ENCODE data around the gene MAP3K4. TPM values are rescaled to one million over a fixed set of nuclear protein-coding genes. Genes with fewer than 3 reads are reported as not detected.

MAP3K4 gene
- total RNA-seq, 1 donor from 2014 or later: 25.5 TPM

DNA sequence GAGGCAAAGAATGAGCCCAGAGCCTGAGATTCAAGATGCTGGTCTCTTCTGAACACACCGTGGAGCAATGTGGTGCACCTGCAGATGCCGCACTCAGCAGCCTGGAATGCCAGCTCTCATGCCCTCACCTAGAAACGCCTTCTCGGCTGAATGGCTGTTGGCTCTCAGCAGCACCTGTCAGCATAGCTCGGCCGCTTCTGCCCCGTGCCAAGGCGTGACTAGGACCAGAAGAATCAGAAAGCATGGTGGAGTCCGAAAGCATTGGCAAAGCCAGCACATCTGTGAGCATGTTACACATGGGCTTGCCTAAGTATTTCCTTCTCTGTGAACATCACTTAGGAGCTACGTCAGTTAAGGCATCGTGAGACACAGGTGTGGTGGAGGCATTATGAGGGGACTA lies 140.8 kb downstream of the MAP3K4 start:
- Mint-ChIP-seq H3K27ac (ENCODE audit: unreplicated experiment) (no peak overlapping the region), H3K9me3 (ENCODE audit: low read depth) (peaks cover under 1% of the 10 kb centered on the region), H3K27me3 (ENCODE audit: low read depth) (no peaks in the 10 kb centered on the region), H3K36me3 (ENCODE audit: low read depth) (peaks cover 23% of the 10 kb centered on the region), H3K4me3 (ENCODE audit: unreplicated experiment) (no peak overlapping the region), H3K4me1 (ENCODE audit: low read depth) (no peaks in the 10 kb centered on the region)
- no peak for DNase-seq (ENCODE audit: low spot score)
- TF ChIP-seq, protein P1, sequence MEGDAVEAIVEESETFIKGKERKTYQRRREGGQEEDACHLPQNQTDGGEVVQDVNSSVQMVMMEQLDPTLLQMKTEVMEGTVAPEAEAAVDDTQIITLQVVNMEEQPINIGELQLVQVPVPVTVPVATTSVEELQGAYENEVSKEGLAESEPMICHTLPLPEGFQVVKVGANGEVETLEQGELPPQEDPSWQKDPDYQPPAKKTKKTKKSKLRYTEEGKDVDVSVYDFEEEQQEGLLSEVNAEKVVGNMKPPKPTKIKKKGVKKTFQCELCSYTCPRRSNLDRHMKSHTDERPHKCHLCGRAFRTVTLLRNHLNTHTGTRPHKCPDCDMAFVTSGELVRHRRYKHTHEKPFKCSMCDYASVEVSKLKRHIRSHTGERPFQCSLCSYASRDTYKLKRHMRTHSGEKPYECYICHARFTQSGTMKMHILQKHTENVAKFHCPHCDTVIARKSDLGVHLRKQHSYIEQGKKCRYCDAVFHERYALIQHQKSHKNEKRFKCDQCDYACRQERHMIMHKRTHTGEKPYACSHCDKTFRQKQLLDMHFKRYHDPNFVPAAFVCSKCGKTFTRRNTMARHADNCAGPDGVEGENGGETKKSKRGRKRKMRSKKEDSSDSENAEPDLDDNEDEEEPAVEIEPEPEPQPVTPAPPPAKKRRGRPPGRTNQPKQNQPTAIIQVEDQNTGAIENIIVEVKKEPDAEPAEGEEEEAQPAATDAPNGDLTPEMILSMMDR (IDR thresholded peaks at IDR 0.05): no peak

GRCh38 chr6:161133963-161134362 lies 142.4 kb downstream of the MAP3K4 start:
- H3K36me3 Mint-ChIP-seq (ENCODE audit: low read depth): peaks cover 21% of the 10 kb centered on the region
- H3K4me1 Mint-ChIP-seq (ENCODE audit: low read depth): no peaks in the 10 kb centered on the region
- DNase-seq (ENCODE audit: low spot score): no peak
- no peak overlapping the region for H3K4me3 Mint-ChIP-seq (ENCODE audit: unreplicated experiment)
- TF ChIP-seq, protein P1 (IDR thresholded peaks at IDR 0.05): no peak
- H3K27ac Mint-ChIP-seq (ENCODE audit: unreplicated experiment): no peak overlapping the region
- no peaks in the 10 kb centered on the region for H3K27me3 Mint-ChIP-seq (ENCODE audit: low read depth)
- no peaks in the 10 kb centered on the region for H3K9me3 Mint-ChIP-seq (ENCODE audit: low read depth)

DNA sequence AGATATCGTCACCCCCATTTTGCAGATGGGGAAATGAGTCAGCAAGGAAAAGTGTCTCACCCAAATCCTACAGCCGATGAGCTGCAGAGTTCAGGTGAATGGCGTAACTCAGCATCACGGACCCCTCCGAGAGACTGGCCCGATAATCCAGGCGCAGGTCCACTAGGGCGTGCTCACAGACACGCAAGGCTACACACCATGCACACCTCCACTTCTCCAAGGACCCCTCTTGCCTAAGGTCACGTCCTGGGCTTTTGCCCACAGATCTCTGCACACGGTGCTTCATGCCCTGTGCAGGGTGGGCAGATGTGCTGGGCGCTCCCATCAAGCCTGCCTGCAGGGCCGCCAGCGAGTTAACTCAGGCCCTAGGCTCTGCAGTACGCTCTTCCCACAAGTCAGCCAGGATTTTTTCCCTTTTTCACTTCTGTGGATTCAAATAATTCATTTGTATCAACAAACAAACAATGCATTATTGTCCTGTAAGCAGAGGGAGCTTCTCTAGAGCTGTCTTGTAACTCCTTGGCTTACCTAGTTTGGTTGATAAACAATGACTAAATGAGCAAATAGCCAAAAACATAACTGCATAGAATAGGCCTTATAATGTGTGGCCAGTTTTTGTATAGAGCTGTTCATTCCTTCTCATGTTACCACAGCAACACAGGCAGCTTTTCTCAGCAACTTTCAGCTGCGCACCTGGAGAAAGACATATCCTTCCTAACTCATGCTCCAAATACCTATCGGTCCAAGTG lies 143.2 kb downstream of the MAP3K4 start:
- no peak for DNase-seq (ENCODE audit: low spot score)
- no peaks in the 10 kb centered on the region for H3K9me3 Mint-ChIP-seq (ENCODE audit: low read depth)
- no peaks in the 10 kb centered on the region for H3K4me1 Mint-ChIP-seq (ENCODE audit: low read depth)
- H3K27me3 Mint-ChIP-seq (ENCODE audit: low read depth): no peaks in the 10 kb centered on the region
- no peak overlapping the region for H3K4me3 Mint-ChIP-seq (ENCODE audit: unreplicated experiment)
- TF ChIP-seq, protein P1 (IDR thresholded peaks at IDR 0.05): no peak
- H3K27ac Mint-ChIP-seq (ENCODE audit: unreplicated experiment): no peak overlapping the region
- peaks cover 16% of the 10 kb centered on the region for H3K36me3 Mint-ChIP-seq (ENCODE audit: low read depth)

GRCh38 chr6:161135695-161136591 lies 144.4 kb downstream of the MAP3K4 start:
- TF ChIP-seq, protein P1 (IDR thresholded peaks at IDR 0.05): no peak
- H3K4me3 Mint-ChIP-seq (ENCODE audit: unreplicated experiment): no peak overlapping the region
- no peaks in the 10 kb centered on the region for H3K9me3 Mint-ChIP-seq (ENCODE audit: low read depth)
- H3K27me3 Mint-ChIP-seq (ENCODE audit: low read depth): no peaks in the 10 kb centered on the region
- H3K36me3 Mint-ChIP-seq (ENCODE audit: low read depth): peaks cover 8% of the 10 kb centered on the region
- DNase-seq (ENCODE audit: low spot score): no peak
- H3K27ac Mint-ChIP-seq (ENCODE audit: unreplicated experiment): no peak overlapping the region
- H3K4me1 Mint-ChIP-seq (ENCODE audit: low read depth): peaks cover 1% of the 10 kb centered on the region

DNA sequence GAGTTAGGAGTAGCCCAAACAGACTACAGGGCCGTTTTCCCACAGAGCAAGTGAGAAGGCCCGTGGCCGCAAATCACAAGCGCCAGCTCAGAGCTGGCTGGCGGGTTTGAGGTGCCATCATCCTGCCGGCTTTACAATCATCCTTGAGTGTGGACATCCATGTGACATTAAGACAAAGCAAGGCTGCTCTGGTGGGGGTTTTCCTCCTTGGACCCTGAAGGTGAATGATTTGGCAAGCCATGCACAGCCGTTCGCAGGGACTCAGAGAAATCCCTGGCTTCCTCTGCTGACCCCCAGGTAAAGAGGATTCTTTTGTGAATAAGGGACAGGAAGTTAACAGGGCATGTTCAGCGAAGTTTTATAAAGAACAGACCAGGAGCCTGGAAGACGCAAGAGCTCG lies 145.1 kb downstream of the MAP3K4 start:
- TF ChIP-seq, protein P1 (IDR thresholded peaks at IDR 0.05): no peak
- no peaks in the 10 kb centered on the region for H3K9me3 Mint-ChIP-seq (ENCODE audit: low read depth)
- no peak overlapping the region for H3K27ac Mint-ChIP-seq (ENCODE audit: unreplicated experiment)
- no peak for DNase-seq (ENCODE audit: low spot score)
- no peak overlapping the region for H3K4me3 Mint-ChIP-seq (ENCODE audit: unreplicated experiment)
- H3K27me3 Mint-ChIP-seq (ENCODE audit: low read depth): no peaks in the 10 kb centered on the region
- peaks cover 5% of the 10 kb centered on the region for H3K4me1 Mint-ChIP-seq (ENCODE audit: low read depth)
- peaks cover 11% of the 10 kb centered on the region for H3K36me3 Mint-ChIP-seq (ENCODE audit: low read depth)

Measured in chondrocyte (in vitro differentiated cells).